ENCODE results near the gene RGL3. TPM values are rescaled to one million over a fixed set of nuclear protein-coding genes. Genes with fewer than 3 reads are reported as not detected.

RGL3 gene
- total and polyA plus RNA-seq, 9 of the 15 experiments (the other 6 are each of a cell fraction or from before 2014, with no cell fraction given): 0.12 to 0.61 (median 0.32) TPM; not detected in 4

- Histone ChIP-seq H3K9me1 (ENCODE audit: control insufficient read depth, insufficient read depth, low read length) (no peaks in the 10 kb centered on the region), H3K9ac (ENCODE audit: insufficient read depth in 1 of 2, low read depth in 2 of 2, low read length in 2 of 2) (peak overlapping the region in 1 of 2 experiments; percentile 65; a peak in 1 of 4 replicates), H3K4me1 (replicated peaks in 1 of 2; ENCODE audit: control insufficient read depth in 2 of 2, insufficient read depth in 2 of 2, low read length in 2 of 2) (peaks cover 0 to 54% of the 10 kb centered on the region in 2 experiments; a peak in 3 of 5 replicates), H4K20me1 (replicated peaks; ENCODE audit: control insufficient read depth, insufficient read depth, low read length) (no peaks in the 10 kb centered on the region), H3K79me2 (ENCODE audit: control insufficient read depth, insufficient read depth, low read length) (no peaks in the 10 kb centered on the region), H3K27ac (ENCODE audit: extremely low read depth, low read depth, low read length) (no peak overlapping the region), H3K27me3 (ENCODE audit: control insufficient read depth in 2 of 2, insufficient read depth in 2 of 2, low read length in 2 of 2) (peaks cover 0 to under 1% of the 10 kb centered on the region in 2 experiments; a peak in 1 of 5 replicates), H2AFZ (ENCODE audit: low read depth, low read length) (0 out of 2 replicates have a peak overlapping the region, but pooled peaks have one; percentile 35), H3K9me3 (replicated peaks; ENCODE audit: control insufficient read depth, insufficient read depth, low read depth, low read length) (no peaks in the 10 kb centered on the region), H3K4me3 (no peak overlapping the region), H3K4me2 (ENCODE audit: insufficient read depth, low read length) (no peak overlapping the region), H3K36me3 (ENCODE audit: control insufficient read depth, insufficient read depth, low read length) (peaks cover 29% of the 10 kb centered on the region; the same call in 1 of the 3 replicates)
- CTCF ChIA-PET (ENCODE audit: low intra/inter-chr PET ratio): interaction anchor here (0.7 to 0.8 kb wide), 2 partner anchors 30 to 135 kb away, joined by 3 to 5 read pairs; no protein-coding TSS in a partner anchor
- FAIRE-seq (peak; percentile 78), ATAC-seq (peak; percentile 70), DNase-seq (ENCODE audit: extremely low read depth in 1 of 4, low spot score in 3 of 4) (peak; percentile 32 to 56 (median 42))
- in situ Hi-C loops (cut with MboI): no loop called here
- 65% methylated on average over 22 of the region's 33 CpGs for WGBS (ENCODE audit: insufficient coverage, low coverage, missing lambda C conversion rate)
- POLR2A ChIA-PET: no interaction called here
- no TSS peak for BruUV-seq (replicated peaks)
- intact Hi-C loops (cut with micrococcal nuclease): loop anchor here (2.0 kb wide), 1 partner anchor 30 kb away; no protein-coding TSS in a partner anchor
- 0 out of 2 replicates have a peak, but pooled peaks have one; percentile 29 for TF ChIP-seq ZBTB7A (IDR thresholded peaks at IDR 0.05; ENCODE audit: borderline replicate concordance, control insufficient read depth, low read depth, low read length)
- no peak for TF ChIP-seq ARID1B (IDR thresholded peaks at IDR 0.05)
- 0 out of 2 replicates have a peak, but pooled peaks have one; percentile 2 for TF ChIP-seq SMARCA4 (IDR thresholded peaks at IDR 0.05)
- peak; percentile 39 for TF ChIP-seq CTCFL (IDR thresholded peaks at IDR 0.05; ENCODE audit: borderline replicate concordance, insufficient read depth, low read depth, low read length, poor library complexity, severe bottlenecking)
- no peak for TF ChIP-seq LARP7 (IDR thresholded peaks at IDR 0.05)
- TF ChIP-seq VEZF1 (CRISPR knock-in tag; IDR thresholded peaks at IDR 0.05): peak; percentile 28; the same call in 1 of the 2 replicates
- peak in 1 of 2 experiments; percentile 23; a peak in 1 of 4 replicates for TF ChIP-seq RAD21 (CRISPR knock-in tag; conservative IDR thresholded peaks at IDR 0.05 in 1 of 2, IDR thresholded peaks at IDR 0.05 in 1 of 2)
- TF ChIP-seq TOE1 (IDR thresholded peaks at IDR 0.05; ENCODE audit: borderline replicate concordance): no peak
- no peak for TF ChIP-seq TOE1 (CRISPR knock-in tag; IDR thresholded peaks at IDR 0.05; ENCODE audit: borderline replicate concordance, low read depth)
- TF ChIP-seq POLR2G (IDR thresholded peaks at IDR 0.05; ENCODE audit: low read depth, low read length): 0 out of 2 replicates have a peak, but pooled peaks have one; percentile 12
- peak; percentile 74 for TF ChIP-seq CEBPG (CRISPR knock-in tag; IDR thresholded peaks at IDR 0.05)
- no peak; a peak in 1 of 4 replicates for TF ChIP-seq CEBPG (tag; conservative IDR thresholded peaks at IDR 0.05 in 1 of 2, IDR thresholded peaks at IDR 0.05 in 1 of 2)
- TF ChIP-seq ZNF512 (tag; IDR thresholded peaks at IDR 0.05): peak; percentile 3; the same call in 1 of the 2 replicates
These were observed 33.7 kb upstream of the RGL3 start for GRCh38 chr19:11452620-11453310.
